ENCODE results near the gene ITGB1.
"Not testable (repeated sequence)": the region's sequence is repeated elsewhere in the genome, so short reads cannot be mapped to it uniquely, and the experiment has no call there.

DNA sequence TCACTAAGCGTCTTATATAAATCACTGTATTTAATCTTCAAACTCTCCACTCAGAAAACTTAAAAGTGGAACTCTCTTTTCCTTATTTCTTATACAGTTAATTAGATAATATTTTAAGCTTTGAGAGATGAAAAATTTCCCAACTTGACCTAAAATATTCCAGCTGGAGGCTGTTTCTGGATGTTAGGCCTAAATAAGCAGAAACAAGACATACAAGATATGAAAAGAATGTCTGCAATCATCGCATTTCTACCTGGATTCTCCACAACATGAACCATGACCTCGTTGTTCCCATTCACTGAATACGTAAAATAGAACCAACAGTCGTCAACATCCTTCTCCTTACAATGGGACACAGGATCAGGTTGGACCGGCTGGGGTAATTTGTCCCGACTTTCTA is 48.1 kb downstream of the ITGB1 start:
- TF ChIP-seq POLR2A (IDR thresholded peaks at IDR 0.05): not testable (repeated sequence)
- TF ChIP-seq, protein P1, sequence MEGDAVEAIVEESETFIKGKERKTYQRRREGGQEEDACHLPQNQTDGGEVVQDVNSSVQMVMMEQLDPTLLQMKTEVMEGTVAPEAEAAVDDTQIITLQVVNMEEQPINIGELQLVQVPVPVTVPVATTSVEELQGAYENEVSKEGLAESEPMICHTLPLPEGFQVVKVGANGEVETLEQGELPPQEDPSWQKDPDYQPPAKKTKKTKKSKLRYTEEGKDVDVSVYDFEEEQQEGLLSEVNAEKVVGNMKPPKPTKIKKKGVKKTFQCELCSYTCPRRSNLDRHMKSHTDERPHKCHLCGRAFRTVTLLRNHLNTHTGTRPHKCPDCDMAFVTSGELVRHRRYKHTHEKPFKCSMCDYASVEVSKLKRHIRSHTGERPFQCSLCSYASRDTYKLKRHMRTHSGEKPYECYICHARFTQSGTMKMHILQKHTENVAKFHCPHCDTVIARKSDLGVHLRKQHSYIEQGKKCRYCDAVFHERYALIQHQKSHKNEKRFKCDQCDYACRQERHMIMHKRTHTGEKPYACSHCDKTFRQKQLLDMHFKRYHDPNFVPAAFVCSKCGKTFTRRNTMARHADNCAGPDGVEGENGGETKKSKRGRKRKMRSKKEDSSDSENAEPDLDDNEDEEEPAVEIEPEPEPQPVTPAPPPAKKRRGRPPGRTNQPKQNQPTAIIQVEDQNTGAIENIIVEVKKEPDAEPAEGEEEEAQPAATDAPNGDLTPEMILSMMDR (IDR thresholded peaks at IDR 0.05): not testable (repeated sequence)

Data from body of pancreas (tissue), 4 donors.